GM21619 (cell line): ENCODE data around the gene FAM227A.

ENCODE experiments used
- ATAC-seq: cut with Tn5 transposase; IDR thresholded peaks from one replicate; pipeline ENCODE4 v1.9.1; 2021; ENCODE audit not compliant: unreplicated experiment

Gene FAM227A

DNA sequence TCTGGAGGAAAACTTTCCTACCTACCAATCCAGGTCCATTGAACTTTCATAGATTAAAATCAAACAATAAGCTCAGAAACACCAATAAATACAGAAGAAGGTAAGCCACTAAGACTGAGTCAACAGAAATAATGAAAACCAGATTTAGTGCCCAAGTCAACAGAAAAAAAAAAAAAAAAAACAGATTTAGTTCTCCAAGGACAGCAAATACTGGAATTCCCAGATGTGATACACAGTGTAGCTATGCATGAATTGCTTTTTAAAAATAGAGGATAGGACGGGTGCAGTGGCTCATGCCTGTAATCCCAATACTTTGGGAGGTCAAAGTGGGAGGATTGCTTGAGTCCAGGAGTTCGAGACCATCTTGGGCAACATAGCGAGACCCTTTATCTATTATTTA lies 101.9 kb downstream of the FAM227A start:
- no peak for ATAC-seq

DNA sequence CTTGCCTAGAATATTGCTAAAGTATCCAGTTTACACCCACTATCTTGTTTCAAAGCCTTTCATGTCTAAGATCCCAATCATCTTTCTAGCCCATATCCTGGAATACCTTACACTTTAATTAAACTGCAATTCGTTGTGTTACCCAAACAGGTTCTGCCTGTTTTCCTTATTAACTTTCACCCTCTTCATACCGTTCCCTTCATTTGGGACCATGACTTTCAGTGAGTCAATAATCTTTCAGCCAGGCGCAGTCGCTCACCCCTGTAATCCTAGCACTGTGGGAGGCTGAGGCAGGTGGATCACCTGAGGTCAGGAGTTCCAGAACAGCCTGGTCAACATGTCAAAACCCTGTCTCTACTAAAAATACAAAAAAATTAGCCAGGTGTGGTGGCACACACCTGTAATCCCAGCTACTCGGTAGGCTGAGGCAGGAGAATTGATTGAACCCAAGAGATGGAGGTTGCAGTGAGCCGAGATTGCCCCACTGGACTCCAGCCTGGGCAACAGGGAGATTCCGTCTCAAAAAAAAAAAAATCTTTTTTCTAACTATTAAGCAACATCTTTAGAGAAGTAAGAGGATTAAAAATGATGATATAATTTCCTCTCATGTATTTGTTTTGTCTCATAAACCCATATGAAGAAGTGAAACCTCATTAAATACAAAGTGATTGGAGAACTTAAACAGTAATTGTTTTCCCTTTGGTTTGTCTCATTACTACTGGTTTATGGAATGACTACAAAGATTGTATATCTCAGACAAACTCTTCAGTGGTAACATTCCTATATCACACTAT lies 106.9 kb downstream of the FAM227A start:
- ATAC-seq: no peak

DNA sequence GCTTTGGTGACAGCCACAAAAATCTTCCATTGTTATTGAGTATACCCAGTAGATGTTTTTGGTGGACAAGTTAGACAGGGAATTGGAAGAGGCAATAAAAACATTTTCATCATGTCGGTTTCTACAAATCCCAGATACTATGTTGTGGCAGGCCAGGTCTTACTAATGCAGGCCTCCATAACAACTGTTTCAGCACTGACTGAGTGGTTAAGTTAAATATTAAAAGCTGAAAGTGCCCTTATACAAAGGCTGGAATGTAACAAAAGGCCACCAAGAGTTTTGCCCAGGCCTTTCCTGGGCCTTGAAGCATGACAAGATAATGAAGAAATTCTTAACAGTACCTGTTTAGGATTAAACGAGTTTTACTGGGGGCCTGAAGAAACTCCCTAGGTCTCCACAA lies 115.5 kb downstream of the FAM227A start:
- ATAC-seq: no peak

DNA sequence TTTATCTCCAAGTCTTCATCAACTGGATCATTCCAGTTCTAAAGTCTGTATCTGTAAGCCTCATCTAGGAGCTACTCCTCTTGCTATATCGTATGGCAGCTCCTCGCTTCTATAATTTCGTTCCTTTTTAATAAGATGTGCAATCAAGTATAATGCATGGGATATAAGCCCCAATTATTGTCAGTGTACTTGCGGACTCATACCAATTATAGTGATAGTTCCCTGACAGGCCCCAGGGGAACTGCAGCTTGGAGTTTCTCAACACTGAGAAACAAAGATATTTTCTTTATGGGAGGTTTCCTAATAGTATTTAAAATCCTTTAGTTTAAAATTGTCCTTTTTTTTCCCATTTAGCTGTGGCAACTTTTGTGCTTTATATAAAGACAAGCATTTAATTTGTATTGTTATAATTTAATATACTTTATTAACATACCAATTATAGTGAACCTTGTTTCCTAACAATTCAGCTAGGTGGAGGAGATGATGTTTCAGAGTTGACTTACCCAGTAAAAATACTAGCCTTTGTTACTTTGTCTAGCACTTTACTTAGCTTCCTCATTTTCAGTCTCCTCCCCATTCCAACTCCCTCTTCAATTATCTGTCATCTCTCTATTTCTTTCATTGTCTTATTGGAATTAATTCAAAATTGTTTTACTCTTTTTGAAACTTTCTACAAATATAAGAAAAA lies 124.8 kb downstream of the FAM227A start:
- no peak for ATAC-seq
